ENCODE results near the gene DNAH2. TPM values are rescaled to one million over a fixed set of nuclear protein-coding genes. Genes with fewer than 3 reads are reported as not detected.

The DNAH2 gene
- total RNA-seq, 1 donor from 2014 or later = not detected

GRCh38 chr17:7707858-7708750 is 9.4 kb upstream of the DNAH2 start:
- H3K27me3 Mint-ChIP-seq = peaks cover 55% of the 10 kb centered on the region
- intact Hi-C loops (cut with micrococcal nuclease) = no loop called here
- H3K9me3 Mint-ChIP-seq = no peaks in the 10 kb centered on the region
- no peak overlapping the region for H3K27ac Mint-ChIP-seq
- H3K36me3 Mint-ChIP-seq (ENCODE audit: low read depth) = peaks cover 7% of the 10 kb centered on the region
- H3K4me1 Mint-ChIP-seq = peaks cover 28% of the 10 kb centered on the region
- DNase-seq = no peak
- no peak overlapping the region for H3K4me3 Mint-ChIP-seq

GRCh38 chr17:7709031-7709430 is 8.5 kb upstream of the DNAH2 start:
- peaks cover 30% of the 10 kb centered on the region for H3K4me1 Mint-ChIP-seq
- intact Hi-C loops (cut with micrococcal nuclease) = no loop called here
- DNase-seq = no peak
- H3K4me3 Mint-ChIP-seq = no peak overlapping the region
- H3K36me3 Mint-ChIP-seq (ENCODE audit: low read depth) = peaks cover 2% of the 10 kb centered on the region
- H3K27me3 Mint-ChIP-seq = peaks cover 55% of the 10 kb centered on the region
- no peaks in the 10 kb centered on the region for H3K9me3 Mint-ChIP-seq
- H3K27ac Mint-ChIP-seq = no peak overlapping the region

GRCh38 chr17:7710301-7710700 is 7.2 kb upstream of the DNAH2 start:
- Mint-ChIP-seq H3K4me3 (no peak overlapping the region), H3K27ac (no peak overlapping the region), H3K36me3 (ENCODE audit: low read depth) (peaks cover 2% of the 10 kb centered on the region), H3K9me3 (no peaks in the 10 kb centered on the region), H3K4me1 (peaks cover 24% of the 10 kb centered on the region), H3K27me3 (peaks cover 54% of the 10 kb centered on the region)
- no peak for DNase-seq
- intact Hi-C loops (cut with micrococcal nuclease) = no loop called here

- Mint-ChIP-seq H3K4me1 (peaks cover 20% of the 10 kb centered on the region), H3K36me3 (ENCODE audit: low read depth) (no peaks in the 10 kb centered on the region), H3K9me3 (no peaks in the 10 kb centered on the region), H3K27ac (no peak overlapping the region), H3K27me3 (peaks cover 56% of the 10 kb centered on the region), H3K4me3 (no peak overlapping the region)
- no peak for DNase-seq
- intact Hi-C loops (cut with micrococcal nuclease) = no loop called here
Observed at GRCh38 chr17:7711051-7711755, 6.3 kb upstream of the DNAH2 start.

- no peak overlapping the region for H3K27ac Mint-ChIP-seq
- intact Hi-C loops (cut with micrococcal nuclease) = no loop called here
- no peak overlapping the region for H3K4me3 Mint-ChIP-seq
Observed at GRCh38 chr17:7712111-7712771, 5.3 kb upstream of the DNAH2 start.

GRCh38 chr17:7713782-7714181 is 3.8 kb upstream of the DNAH2 start:
- DNase-seq = no peak
- Mint-ChIP-seq H3K4me3 (no peak overlapping the region), H3K4me1 (peaks cover 39% of the 10 kb centered on the region), H3K27ac (no peak overlapping the region), H3K9me3 (no peaks in the 10 kb centered on the region), H3K27me3 (peaks cover 61% of the 10 kb centered on the region), H3K36me3 (ENCODE audit: low read depth) (no peaks in the 10 kb centered on the region)
- intact Hi-C loops (cut with micrococcal nuclease) = no loop called here

More at GRCh38 chr17:7712111-7712771, 5.3 kb upstream of the DNAH2 start:
- Mint-ChIP-seq H3K9me3 (no peaks in the 10 kb centered on the region), H3K4me1 (peaks cover 26% of the 10 kb centered on the region), H3K27me3 (peaks cover 55% of the 10 kb centered on the region), H3K36me3 (ENCODE audit: low read depth) (no peaks in the 10 kb centered on the region)
- no peak for DNase-seq

GRCh38 chr17:7714721-7715594 is 2.6 kb upstream of the DNAH2 start:
- no peak for DNase-seq
- H3K36me3 Mint-ChIP-seq (ENCODE audit: low read depth) = no peaks in the 10 kb centered on the region
- no peak overlapping the region for H3K4me3 Mint-ChIP-seq
- no peaks in the 10 kb centered on the region for H3K9me3 Mint-ChIP-seq
- H3K27me3 Mint-ChIP-seq = peaks cover 70% of the 10 kb centered on the region
- H3K27ac Mint-ChIP-seq = no peak overlapping the region
- peaks cover 38% of the 10 kb centered on the region for H3K4me1 Mint-ChIP-seq
- intact Hi-C loops (cut with micrococcal nuclease) = no loop called here

GRCh38 chr17:7715936-7716886 is 1.3 kb upstream of the DNAH2 start:
- H3K27ac Mint-ChIP-seq = no peak overlapping the region
- H3K27me3 Mint-ChIP-seq = peaks cover 75% of the 10 kb centered on the region
- no peaks in the 10 kb centered on the region for H3K9me3 Mint-ChIP-seq
- H3K36me3 Mint-ChIP-seq (ENCODE audit: low read depth) = no peaks in the 10 kb centered on the region
- intact Hi-C loops (cut with micrococcal nuclease) = no loop called here
- no peak for DNase-seq
- peak overlapping the region; percentile 83 for H3K4me3 Mint-ChIP-seq
- H3K4me1 Mint-ChIP-seq = peaks cover 31% of the 10 kb centered on the region

GRCh38 chr17:7717756-7718350 is 309 bp downstream of the DNAH2 start:
- intact Hi-C loops (cut with micrococcal nuclease) = loop anchor here (1.0 kb wide), 1 partner anchor 30 kb away; the partner anchor contains the start of gene WRAP53
- Mint-ChIP-seq H3K36me3 (ENCODE audit: low read depth) (no peaks in the 10 kb centered on the region), H3K27ac (no peak overlapping the region), H3K9me3 (no peaks in the 10 kb centered on the region), H3K27me3 (peaks cover 74% of the 10 kb centered on the region), H3K4me1 (peaks cover 26% of the 10 kb centered on the region), H3K4me3 (peak overlapping the region; percentile 83)
- DNase-seq = peak; percentile 87

- H3K4me3 Mint-ChIP-seq = no peak overlapping the region
- intact Hi-C loops (cut with micrococcal nuclease) = no loop called here
- H3K27ac Mint-ChIP-seq = no peak overlapping the region
- H3K36me3 Mint-ChIP-seq (ENCODE audit: low read depth) = no peaks in the 10 kb centered on the region
- no peaks in the 10 kb centered on the region for H3K9me3 Mint-ChIP-seq
- H3K4me1 Mint-ChIP-seq = peaks cover 22% of the 10 kb centered on the region
- no peak for DNase-seq
- H3K27me3 Mint-ChIP-seq = peaks cover 69% of the 10 kb centered on the region
Observed at GRCh38 chr17:7719661-7720060, 2.1 kb downstream of the DNAH2 start.

- DNase-seq = no peak
- no peak overlapping the region for H3K4me3 Mint-ChIP-seq
- no peaks in the 10 kb centered on the region for H3K36me3 Mint-ChIP-seq (ENCODE audit: low read depth)
- no peak overlapping the region for H3K27ac Mint-ChIP-seq
- H3K27me3 Mint-ChIP-seq = peaks cover 67% of the 10 kb centered on the region
- intact Hi-C loops (cut with micrococcal nuclease) = no loop called here
- peaks cover 22% of the 10 kb centered on the region for H3K4me1 Mint-ChIP-seq
- H3K9me3 Mint-ChIP-seq = no peaks in the 10 kb centered on the region
Observed at GRCh38 chr17:7720125-7720524, 2.6 kb downstream of the DNAH2 start.

- H3K36me3 Mint-ChIP-seq (ENCODE audit: low read depth) = no peaks in the 10 kb centered on the region
- DNase-seq = no peak
- H3K9me3 Mint-ChIP-seq = no peaks in the 10 kb centered on the region
- H3K4me3 Mint-ChIP-seq = no peak overlapping the region
- H3K27ac Mint-ChIP-seq = no peak overlapping the region
- intact Hi-C loops (cut with micrococcal nuclease) = no loop called here
- H3K4me1 Mint-ChIP-seq = peaks cover 20% of the 10 kb centered on the region
- peaks cover 57% of the 10 kb centered on the region for H3K27me3 Mint-ChIP-seq
Observed at GRCh38 chr17:7721612-7722011, 4.1 kb downstream of the DNAH2 start.
